HT1080 (cell line): ENCODE data around the gene CDK5RAP1. TPM values are rescaled to one million over a fixed set of nuclear protein-coding genes. Genes with fewer than 3 reads are reported as not detected.
"Not testable (repeated sequence)": the region's sequence is repeated elsewhere in the genome, so short reads cannot be mapped to it uniquely, and the experiment has no call there.

Experiments used
- DNase-seq: peaks from one replicate; pipeline ENCODE4 v3.0.0-alpha.2; 2015; ENCODE audit warnings: low read depth
- total RNA-seq: library from RNA; depleted of rRNA; stranded (reverse); fragments of >200 nt; shearing (Covaris generic); gene quantifications from 2 replicates; pipeline ENCODE4 v1.2.3, GENCODE V29; 2014

CDK5RAP1 gene
- total RNA-seq, 1 experiment from 2014 or later: 42.7 TPM

DNA sequence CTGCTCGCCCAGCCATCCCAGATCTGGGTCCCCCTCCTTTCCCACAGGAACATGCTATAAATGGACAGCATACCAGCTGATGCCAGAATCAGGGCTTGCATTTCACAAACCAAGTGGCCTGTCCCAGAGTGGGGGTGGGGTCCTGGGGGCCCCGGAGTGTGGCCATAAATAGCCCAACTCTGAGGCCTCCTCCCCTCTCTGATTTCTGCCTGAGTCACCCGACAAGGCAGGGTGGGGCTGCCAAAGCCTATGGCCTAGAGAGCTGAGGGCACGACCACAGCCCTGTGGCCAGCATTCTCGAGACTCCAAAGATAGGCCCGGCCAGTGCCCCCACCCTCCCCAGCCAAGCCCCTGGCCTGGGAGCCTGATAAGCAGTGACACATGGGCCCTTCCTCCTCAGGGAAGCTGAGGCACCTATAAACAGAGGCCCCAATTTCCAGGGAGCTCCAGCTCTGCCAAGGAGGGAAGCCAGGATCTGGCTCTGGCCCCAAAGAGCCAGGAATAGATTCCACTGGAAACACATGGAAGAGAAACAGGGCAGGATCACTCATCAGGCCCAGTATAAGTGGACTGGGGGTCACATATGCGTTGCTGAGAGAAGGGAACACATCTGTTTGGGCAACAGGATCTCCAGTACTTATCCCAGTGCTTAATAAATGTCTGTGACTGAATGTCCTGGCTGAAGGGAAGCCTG lies 22.0 kb upstream of the CDK5RAP1 start:
- peak; percentile 79 for DNase-seq

DNA sequence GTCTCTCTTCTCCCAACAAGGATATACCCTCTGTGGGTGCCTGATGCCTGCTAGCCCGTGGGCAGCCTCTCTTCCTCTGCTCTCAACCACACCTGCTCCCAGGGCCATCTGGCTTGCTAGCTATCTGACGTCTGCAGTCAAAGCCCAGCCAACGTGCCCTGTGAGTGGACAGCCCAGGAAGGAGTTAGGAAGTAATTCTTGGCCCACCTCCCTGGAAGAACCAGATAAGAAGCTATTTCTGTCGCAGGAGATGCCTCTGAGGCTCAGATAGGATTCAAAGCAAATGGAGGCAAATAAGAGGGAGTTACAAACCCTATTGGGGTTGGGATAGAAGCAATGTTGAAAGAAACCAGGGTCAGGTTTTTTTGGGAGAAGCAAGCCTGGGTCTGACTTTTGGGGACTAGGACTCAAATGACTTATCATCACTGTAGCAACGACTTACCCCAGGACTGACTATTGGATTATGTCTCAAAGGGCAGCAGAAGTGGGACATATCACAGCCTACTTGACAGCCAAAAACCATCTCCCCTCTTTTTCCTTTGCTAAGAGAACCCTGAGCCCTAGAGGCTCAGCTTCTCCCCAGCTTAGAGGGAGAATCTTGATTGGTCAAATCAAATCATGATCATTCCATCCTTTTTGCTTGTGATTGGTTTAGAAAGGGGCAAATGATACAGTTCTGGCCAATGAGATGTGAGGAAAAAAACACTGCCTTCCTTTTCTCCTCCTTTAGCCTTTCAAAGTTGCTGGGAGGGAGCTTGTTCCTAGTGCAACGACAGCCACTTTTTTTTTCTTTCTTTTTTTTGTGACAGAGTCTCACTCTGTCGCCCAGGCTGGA lies 18.0 kb upstream of the CDK5RAP1 start:
- DNase-seq: no peak

DNA sequence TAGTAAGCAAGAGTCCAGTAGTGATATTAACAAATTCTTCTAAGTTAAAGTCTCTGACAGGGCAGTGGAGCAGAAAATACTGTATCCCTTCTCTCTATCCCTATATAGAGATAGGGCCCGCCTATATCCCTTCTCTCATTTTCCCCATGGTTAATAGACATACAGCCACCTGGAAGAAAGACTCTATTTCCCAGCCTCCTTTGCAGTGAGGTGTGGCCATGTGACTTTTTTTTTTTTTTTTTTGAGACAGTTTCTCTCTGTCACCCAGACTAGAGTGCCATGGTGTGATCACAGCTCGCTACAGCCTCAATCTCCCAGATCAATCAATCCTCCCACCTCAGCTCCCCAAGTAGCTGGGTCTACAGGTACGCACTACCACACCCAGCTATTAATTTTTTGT lies 16.7 kb upstream of the CDK5RAP1 start:
- no peak for DNase-seq

DNA sequence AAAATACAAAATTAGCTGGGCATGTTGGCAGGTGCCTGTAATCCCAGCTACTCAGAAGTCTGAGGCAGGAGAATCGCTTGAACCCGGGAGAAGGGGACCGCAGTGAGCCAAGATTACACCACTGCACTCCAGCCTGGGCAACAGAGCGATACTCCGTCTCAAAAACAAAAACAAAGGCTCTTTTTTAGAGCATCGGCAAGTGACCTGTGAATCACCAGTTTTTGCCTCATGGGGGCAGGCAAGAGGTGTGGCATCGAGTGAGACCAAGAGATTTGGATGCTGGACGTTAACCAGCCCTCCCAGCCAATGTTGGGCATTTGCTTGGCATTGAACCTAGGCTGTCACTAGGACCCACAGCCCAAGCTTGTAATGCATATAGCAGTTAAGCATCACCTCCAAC lies 14.6 kb upstream of the CDK5RAP1 start:
- peak; percentile 18 for DNase-seq

DNA sequence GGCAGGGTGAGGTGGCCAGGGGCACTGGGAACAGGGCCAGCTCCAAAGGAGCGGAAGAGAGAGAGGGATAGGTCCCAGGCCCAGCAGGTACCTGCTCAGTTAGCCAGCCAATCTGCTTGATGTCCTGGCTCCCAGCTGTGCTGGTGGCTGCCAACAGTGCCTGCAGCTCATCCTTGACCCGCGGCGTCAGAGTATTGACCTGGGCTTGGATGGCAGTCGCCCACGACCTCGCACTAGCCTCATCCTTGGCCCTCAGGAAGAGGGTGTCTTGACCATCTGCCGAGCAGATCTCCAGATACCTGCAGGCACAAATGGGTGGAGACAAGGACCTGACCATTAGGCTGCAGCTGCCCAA lies 11.1 kb upstream of the CDK5RAP1 start:
- no peak for DNase-seq

DNA sequence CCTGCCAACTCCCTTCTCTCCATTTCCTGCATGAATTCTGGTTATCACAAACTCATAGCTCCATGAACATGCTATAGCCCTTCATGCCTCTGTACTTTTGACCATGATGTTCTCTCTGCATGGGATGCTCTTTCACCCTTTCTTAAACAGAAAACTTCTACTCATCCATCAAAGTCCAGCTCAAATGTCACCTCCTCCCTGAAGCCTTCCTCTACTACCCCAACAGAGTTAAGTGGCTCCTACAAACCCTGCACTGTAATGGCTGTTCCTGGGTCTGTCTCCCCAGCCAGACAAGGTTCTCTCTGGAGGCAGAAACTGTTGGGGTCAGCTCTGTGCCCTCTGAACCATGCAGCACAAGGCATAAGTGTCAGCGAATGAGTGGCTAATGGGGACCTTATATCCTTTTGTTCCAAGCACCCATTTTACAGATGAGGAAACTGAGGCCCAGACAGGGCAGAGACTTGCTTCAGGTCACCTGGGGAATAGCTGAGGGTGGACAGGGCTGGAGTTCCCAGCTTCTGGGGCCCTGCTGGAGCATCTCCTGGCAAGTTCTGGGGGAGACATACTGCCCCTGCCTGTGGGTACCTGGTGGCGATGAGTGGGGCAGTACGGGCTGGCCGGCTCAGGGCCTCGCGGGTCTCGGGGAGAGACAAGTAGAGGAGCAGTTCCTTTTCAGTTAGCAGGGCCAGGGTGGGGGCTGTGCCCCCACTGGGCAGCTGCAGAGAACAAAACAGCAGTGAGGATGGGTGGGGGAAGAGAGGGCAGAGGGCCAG lies 10.6 kb upstream of the CDK5RAP1 start:
- DNase-seq: no peak

DNA sequence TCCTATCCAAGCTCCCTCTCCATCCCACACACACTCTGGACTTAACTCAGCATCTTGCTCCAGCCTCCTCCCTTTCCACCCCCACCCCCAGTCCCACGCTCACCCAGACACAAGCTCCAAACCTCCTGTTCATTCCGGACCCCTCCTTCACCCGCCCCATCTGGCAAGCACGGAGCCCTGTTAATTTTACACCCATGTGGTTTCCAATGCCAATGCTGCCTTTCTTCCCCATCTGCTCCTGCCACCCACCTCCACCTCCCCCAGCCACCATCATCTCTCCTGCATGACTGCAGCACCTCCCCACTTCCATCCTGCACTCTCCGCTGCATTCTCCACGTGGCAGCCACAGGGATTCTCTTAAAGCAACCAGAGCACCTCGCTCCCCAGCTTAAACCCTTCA lies 9.9 kb upstream of the CDK5RAP1 start:
- no peak for DNase-seq

DNA sequence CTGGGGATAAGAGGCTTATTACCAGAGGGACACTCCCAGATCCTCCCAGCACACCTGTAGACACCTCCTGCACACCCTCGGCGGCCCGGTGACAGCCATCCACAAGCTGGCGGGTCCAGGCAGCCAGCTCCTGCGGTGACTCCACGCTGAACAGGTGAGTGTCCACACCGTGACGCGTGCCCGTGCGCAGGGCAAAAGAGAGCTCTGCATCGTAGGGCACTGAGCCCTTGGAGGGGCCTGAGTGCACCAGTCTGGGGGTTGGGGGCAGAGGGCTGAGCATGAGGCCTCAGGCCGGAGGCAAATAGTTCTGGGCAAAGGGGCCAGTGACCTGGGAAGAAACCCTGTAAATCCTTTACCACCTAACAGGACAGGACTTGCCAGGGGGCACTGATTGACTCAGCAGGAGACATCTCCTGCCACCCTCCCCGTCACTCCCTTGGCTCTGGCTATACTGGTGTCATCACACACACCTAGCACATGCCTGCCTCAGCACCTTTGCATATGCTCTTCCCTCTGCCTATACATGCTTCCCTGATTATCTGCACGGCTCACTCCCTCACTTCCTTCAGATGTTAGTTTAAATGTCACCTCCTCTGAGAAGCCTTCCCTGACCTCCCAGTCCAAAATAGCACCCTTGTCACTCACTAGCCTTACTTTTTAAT lies 8.9 kb upstream of the CDK5RAP1 start:
- no peak for DNase-seq

DNA sequence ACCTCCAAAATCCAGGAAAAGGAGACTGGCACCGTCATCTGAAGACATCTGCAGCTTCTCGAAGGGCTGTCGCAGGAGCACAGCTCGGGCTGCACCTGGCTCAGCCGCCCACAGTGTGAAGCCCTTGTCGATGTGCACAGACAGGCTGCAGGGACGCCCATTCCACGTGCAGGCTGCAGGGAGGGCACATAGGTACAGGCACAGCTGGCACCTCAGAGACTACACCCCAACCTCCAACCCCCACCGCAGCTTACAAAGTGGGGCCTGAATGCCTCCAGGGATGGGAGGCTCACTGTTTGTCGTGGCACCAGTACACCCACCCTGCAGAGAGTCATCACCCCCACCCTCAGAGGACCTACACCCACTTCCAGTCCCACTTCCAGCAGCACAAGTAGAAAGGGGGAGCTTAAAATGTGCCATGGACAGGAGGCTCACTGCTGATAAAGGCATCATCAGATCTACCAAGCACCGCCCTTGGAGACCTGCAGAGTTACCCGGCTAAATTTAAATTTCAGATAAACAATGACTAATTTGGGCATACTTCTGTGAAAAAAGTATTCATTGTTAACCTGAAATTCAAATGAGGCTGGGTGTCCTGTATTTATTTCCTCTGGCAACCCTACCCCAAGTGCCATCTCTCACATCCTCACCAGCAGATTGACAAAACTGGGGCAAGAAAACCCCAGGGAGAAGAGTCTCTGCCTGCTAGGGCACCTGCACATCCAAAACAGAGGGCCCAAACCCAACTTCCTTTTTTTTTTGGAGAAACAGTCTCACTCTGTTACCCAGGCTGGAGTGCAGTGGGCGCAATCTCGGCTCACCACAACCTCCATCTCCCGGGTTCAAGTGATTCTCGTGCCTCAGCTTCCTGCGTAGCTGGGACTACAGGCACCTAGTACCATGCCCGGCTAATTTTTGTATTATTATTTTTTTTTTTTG lies 7.7 kb upstream of the CDK5RAP1 start:
- DNase-seq: no peak

DNA sequence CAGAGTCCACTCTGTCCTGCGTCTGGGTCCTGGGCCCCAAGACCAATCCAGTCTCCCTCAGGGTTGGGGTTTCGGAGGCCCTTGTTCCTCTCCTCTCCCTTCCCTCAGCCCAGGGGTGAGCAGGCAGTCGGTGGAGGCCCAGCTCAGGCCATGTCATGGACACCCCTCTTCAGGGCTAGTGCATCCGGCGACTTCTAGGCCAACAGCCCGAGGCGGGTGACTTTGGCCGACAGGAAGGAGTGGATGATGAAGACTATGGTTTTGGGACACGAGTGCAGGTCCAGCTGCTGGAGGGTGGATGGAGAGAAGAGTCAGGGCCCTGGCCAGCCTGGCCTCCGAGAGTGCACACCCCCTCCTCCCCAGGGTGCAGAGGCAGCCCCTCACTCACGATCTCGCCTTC lies 7.0 kb upstream of the CDK5RAP1 start:
- DNase-seq: no peak

DNA sequence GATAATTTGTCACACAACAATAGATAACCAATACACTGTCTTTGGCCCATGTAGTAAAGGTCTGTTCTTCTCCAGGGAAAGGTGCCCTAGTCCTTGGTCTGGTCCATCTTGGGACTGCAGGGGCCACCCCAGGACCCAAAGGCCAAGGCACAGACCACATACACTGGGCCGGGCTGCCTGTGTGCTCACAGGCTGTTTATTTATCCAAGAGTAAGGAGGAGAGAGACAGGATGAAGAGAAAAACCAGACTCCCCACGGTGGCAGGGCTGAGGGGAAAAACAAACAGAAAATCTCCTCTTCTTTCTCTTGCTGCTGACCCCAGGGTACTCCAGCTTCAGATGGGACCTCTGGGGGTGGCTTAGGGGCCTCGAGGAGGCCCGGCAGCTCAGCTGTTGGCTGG lies 6.5 kb upstream of the CDK5RAP1 start:
- no peak for DNase-seq

DNA sequence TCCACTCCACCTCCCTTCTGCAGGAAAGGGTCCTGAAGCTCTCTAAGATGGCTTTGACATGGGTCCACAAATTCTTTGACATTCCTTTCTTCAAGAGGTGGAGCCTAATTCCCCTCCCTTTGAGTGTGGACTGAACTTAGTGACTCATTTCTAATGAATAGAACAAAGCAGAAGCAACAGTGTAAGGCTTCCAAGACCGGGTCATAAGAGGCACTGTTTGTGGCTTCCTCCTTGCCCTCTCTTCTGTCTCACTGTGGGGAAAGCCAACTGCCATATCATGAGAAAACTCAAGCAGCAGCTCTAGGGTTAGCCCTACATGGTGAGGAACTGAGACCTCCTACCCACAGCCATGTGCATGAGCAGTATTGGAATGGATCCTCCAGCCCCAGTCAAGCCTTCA lies 5.9 kb upstream of the CDK5RAP1 start:
- peak; percentile 54 for DNase-seq

DNA sequence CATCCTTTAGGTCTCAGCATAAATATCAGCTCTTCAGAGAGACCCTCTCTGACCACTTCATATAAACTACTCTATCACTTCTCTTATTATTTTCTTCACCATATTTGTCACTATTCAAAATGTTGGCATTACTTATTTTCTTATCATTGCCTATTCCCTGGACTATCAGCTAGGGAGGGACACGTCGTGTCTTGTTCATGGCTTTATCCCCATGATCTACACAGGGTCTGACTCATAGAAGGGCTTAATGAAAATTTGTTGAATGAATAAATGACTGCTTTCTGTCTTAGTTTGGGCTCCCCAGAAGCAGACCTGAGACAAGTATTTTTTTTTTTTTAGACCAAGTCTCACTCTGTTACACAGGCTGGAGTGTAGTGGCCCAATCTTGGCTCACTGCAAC lies 3.0 kb upstream of the CDK5RAP1 start:
- DNase-seq: no peak

DNA sequence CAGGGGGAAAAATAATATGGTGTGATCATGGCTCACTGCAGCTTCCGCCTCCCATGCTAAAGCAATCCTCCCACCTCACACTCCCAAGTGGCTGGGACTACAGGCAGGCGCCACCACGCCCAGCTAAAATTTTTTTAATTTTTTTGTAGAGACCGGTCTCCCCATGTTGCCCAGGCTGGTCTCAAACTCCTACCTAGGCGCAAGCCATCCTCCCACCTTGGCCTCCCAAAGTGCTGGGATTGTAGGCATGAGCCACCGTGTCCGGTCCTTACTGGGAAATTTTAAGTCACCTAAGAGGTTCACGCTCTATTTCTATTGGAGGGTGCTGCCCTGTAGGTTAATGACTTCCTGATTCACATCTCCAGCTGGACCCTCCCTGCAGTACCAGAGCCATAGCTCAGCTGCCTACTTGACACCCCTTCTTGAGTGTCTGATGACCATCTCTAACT lies 626 bp upstream of the CDK5RAP1 start:
- no peak for DNase-seq

DNA sequence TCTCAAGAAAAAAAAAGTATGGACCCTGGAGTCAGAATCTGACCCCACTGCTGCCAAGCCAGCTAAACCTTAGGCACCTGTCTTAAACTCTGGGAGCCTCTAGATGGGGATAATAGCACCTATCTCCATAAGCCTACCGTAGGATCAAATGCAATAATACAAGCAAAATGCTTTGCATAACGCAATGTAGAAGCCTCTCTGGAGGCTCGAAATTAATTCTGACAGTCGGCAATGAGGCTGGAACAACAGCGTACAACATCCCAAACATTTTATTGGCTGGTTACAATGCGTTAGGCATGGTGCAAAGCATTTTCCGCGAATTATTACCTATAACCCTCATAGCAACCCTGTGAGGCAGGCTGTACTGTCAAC lies 521 bp downstream of the CDK5RAP1 start:
- DNase-seq: no peak

DNA sequence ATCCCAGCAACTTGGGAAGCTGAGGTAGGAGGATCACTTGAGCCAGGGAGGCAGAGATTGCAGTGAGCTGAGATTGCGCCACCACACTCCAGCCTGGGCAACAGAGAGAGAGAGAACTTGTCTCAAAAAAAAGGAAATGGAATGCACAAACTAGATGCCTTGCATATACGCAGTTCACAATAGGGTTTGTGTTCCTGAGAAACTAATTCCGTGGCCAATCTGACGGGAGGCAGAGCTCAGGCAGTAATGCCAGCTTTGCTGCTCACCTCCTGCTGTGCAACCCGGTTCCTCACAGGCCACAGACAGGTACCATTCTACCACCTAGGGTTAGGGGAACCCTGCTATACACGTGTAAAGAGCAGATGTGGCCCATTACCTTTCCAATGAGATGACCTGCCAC lies 1.4 kb downstream of the CDK5RAP1 start:
- no peak for DNase-seq

DNA sequence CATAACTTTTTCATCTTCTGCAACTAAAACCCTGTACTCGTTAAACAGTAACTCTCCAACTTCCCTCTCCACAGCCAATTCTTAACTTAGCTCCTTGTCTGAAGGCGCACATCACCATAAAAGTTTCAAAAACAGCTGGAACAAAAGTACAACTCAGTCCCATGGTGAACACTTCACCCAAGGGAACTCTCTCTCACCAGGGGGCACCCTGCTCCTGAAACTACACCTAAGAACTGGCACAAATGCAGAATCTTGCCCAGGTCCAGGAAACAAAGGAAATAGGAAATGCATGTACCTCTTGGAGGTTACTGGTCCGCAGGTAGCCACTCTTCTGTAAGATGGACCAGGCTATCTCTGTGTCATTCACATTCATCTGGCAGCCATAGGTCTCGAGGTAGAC lies 6.6 kb downstream of the CDK5RAP1 start:
- no peak for DNase-seq

DNA sequence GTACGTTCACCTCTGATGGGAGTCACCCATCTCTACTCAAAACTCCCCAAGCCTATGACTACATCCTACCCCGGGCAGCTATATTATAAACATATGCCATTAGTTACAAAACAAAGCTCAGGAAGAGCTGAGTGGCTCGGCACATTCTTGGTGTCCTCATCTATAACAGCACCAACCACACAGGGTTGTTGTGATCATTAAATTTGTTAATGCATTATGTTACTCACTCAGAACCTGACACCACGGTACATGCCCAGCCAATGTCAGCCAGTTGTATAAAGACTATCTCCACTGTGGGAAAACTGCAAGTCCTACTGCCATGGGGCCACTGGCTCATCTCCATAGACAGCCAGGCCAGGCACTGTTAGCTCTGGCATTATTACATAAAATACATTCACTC lies 7.7 kb downstream of the CDK5RAP1 start:
- DNase-seq: no peak

DNA sequence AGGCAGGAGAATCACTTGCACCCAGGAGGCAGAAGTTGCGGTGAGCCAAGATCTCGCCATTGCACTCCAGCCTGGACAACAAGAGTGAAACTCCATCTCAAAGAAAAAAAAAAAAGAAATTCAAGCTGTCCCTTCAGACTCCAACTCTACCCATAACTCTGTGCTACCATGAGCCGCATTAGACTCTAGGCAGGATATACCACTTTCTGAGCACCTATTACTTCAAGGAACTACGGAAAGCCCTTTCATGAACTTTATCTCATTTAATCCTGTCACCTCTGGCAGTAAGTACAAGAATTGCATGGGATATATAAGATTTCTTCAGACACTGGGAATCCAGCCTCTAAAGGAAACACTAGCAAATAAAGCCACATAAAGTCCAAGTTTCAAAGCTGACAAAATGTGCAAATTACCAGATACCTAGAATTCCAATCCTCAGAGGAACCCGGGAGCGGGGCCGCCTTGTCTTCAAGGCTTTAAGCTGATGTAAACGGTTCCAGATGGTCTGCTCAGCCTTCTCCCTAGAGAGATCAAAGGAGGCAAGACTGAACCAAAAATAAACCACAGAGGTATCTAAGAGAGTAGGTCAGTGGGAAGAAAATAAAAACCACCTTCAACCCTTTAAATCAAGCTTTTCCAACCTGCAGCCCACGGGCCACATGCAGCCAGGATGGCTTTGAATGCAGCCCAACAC lies 9.4 kb downstream of the CDK5RAP1 start:
- no peak for DNase-seq

DNA sequence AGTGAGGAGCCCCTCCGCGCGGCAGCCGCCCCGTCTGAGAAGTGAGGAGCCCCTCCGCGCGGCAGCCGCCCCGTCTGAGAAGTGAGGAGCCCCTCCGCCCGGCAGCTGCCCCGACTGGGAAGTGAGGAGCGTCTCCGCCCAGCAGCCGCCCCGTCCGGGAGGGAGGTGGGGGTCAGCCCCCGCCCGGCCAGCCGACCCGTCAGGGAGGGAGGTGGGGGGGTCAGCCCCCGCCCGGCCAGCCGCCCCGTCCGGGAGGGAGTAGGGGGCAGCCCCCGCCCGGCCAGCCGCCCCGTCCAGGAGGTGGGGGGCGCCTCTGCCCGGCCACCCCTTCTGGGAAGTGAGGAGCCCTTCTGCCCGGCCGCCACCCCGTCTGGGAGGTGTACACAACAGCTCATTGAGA lies 12.0 kb downstream of the CDK5RAP1 start:
- DNase-seq: not testable (repeated sequence)
